Superior temporal gyrus (tissue), 1 donor: ENCODE data around the gene MGAT2.
"Not testable (repeated sequence)": the region's sequence is repeated elsewhere in the genome, so short reads cannot be mapped to it uniquely, and the experiment has no call there.

Source experiments
- DNase-seq: peaks from one replicate; pipeline ENCODE4 v3.0.0-alpha.2; 2016; ENCODE audit errors: extremely low spot score

MGAT2 gene

GRCh38 chr14:49654511-49654910, 33.9 kb downstream of the MGAT2 start:
- no peak for DNase-seq

- DNase-seq = not testable (repeated sequence)
Observed at GRCh38 chr14:49657500-49657899, 36.9 kb downstream of the MGAT2 start.

GRCh38 chr14:49659526-49660455, 39.2 kb downstream of the MGAT2 start:
- DNase-seq = no peak

GRCh38 chr14:49670475-49670874, 49.9 kb downstream of the MGAT2 start:
- no peak for DNase-seq
